Measurements from ENCODE around the gene CDH22. TPM values are rescaled to one million over a fixed set of nuclear protein-coding genes. Genes with fewer than 3 reads are reported as not detected.

CDH22 gene
- total RNA-seq, 1 experiment from 2014 or later: not detected

DNA sequence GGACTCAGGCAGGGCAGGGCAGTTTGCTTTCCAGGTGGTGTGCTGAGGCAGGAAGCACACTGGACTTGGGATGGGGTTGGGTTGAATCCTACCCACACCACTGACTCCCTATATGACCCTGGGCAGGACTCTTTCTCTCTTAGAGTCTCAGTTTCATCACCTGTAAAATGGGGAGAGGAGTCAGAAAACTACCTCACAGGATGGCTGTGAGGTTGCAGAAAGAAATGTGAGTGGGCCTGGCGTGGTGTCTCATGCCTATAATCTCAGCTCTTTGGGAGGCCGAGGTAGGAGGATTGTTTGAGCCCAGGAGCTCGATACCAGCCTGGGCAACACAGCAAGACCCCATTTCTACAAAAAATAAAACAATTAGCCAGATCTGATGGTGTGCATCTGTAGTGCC, 122.9 kb downstream of the CDH22 start:
- in situ Hi-C loops (cut with HindIII; ENCODE audit: low pct_unique_long_range_greater_than_20kb, low sequenced_read_pairs) (no loop called here), intact Hi-C loops (cut with micrococcal nuclease; ENCODE audit: unreplicated experiment) (no loop called here)
- DNase-seq (ENCODE audit: low read depth, low spot score): no peak
- no peak for ATAC-seq
- no peaks in the 10 kb centered on the region for H3K9me3 ChIP-seq (ENCODE audit: control insufficient read depth, insufficient read depth, low read depth, low read length)
- H3K36me3 ChIP-seq (ENCODE audit: control insufficient read depth, insufficient read depth, low read length): no peaks in the 10 kb centered on the region
- H3K27me3 ChIP-seq (ENCODE audit: control insufficient read depth, insufficient read depth, low read length): 0 out of 2 replicates have a peak, but pooled peaks cover 2% of the 10 kb centered on the region
- H3K4me1 ChIP-seq (ENCODE audit: control insufficient read depth, insufficient read depth, low read length): no peaks in the 10 kb centered on the region
- TF ChIP-seq, protein P1, sequence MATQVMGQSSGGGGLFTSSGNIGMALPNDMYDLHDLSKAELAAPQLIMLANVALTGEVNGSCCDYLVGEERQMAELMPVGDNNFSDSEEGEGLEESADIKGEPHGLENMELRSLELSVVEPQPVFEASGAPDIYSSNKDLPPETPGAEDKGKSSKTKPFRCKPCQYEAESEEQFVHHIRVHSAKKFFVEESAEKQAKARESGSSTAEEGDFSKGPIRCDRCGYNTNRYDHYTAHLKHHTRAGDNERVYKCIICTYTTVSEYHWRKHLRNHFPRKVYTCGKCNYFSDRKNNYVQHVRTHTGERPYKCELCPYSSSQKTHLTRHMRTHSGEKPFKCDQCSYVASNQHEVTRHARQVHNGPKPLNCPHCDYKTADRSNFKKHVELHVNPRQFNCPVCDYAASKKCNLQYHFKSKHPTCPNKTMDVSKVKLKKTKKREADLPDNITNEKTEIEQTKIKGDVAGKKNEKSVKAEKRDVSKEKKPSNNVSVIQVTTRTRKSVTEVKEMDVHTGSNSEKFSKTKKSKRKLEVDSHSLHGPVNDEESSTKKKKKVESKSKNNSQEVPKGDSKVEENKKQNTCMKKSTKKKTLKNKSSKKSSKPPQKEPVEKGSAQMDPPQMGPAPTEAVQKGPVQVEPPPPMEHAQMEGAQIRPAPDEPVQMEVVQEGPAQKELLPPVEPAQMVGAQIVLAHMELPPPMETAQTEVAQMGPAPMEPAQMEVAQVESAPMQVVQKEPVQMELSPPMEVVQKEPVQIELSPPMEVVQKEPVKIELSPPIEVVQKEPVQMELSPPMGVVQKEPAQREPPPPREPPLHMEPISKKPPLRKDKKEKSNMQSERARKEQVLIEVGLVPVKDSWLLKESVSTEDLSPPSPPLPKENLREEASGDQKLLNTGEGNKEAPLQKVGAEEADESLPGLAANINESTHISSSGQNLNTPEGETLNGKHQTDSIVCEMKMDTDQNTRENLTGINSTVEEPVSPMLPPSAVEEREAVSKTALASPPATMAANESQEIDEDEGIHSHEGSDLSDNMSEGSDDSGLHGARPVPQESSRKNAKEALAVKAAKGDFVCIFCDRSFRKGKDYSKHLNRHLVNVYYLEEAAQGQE (IDR thresholded peaks at IDR 0.05; ENCODE audit: insufficient read depth in 1 of 2, low read depth in 2 of 2, low read length in 1 of 2): no peak
- TF ChIP-seq TCF7L2 (IDR thresholded peaks at IDR 0.05; ENCODE audit: low read depth, low read length): no peak
- no peak for TF ChIP-seq SIN3A (IDR thresholded peaks at IDR 0.05; ENCODE audit: borderline replicate concordance, insufficient read depth, low read depth, low read length)
- TF ChIP-seq CTCF (IDR thresholded peaks at IDR 0.05): no peak
- no peak for TF ChIP-seq POLR2AphosphoS5 (IDR thresholded peaks at IDR 0.05; ENCODE audit: low read depth, low read length)
- no peak overlapping the region for H3K4me3 ChIP-seq (ENCODE audit: low read depth in 2 of 2, low read length in 2 of 2)
- BruUV-seq (replicated peaks): no TSS peak
- no peak overlapping the region for H3K27ac ChIP-seq (ENCODE audit: low read length)
- ChIA-PET CTCF (no interaction called here), POLR2A (interaction anchor here (0.6 kb wide), 2 partner anchors 63 to 93 kb away, joined by 3 to 5 read pairs; no protein-coding TSS in a partner anchor)

- DNase-seq (ENCODE audit: low read depth, low spot score) (no peak), ATAC-seq (no peak)
- H3K27me3 ChIP-seq (ENCODE audit: control insufficient read depth, insufficient read depth, low read length): 0 out of 2 replicates have a peak, but pooled peaks cover 2% of the 10 kb centered on the region
- TF ChIP-seq SIN3A (IDR thresholded peaks at IDR 0.05; ENCODE audit: borderline replicate concordance, insufficient read depth, low read depth, low read length): no peak
- TF ChIP-seq, protein P1 (IDR thresholded peaks at IDR 0.05; ENCODE audit: insufficient read depth in 1 of 2, low read depth in 2 of 2, low read length in 1 of 2): no peak
- TF ChIP-seq CTCF (IDR thresholded peaks at IDR 0.05): no peak
- no peak for TF ChIP-seq TCF7L2 (IDR thresholded peaks at IDR 0.05; ENCODE audit: low read depth, low read length)
- no peak for TF ChIP-seq POLR2AphosphoS5 (IDR thresholded peaks at IDR 0.05; ENCODE audit: low read depth, low read length)
- in situ Hi-C loops (cut with HindIII; ENCODE audit: low pct_unique_long_range_greater_than_20kb, low sequenced_read_pairs): no loop called here
- H3K27ac ChIP-seq (ENCODE audit: low read length): no peak overlapping the region
- H3K9me3 ChIP-seq (ENCODE audit: control insufficient read depth, insufficient read depth, low read depth, low read length): no peaks in the 10 kb centered on the region
- no TSS peak for BruUV-seq (replicated peaks)
- ChIA-PET POLR2A (no interaction called here), CTCF (interaction anchor here (0.5 kb wide), 1 partner anchor 170 kb away, joined by 4 read pairs; no protein-coding TSS in a partner anchor)
- H3K36me3 ChIP-seq (ENCODE audit: control insufficient read depth, insufficient read depth, low read length): no peaks in the 10 kb centered on the region
- intact Hi-C loops (cut with micrococcal nuclease; ENCODE audit: unreplicated experiment): no loop called here
- H3K4me1 ChIP-seq (ENCODE audit: control insufficient read depth, insufficient read depth, low read length): no peaks in the 10 kb centered on the region
- no peak overlapping the region for H3K4me3 ChIP-seq (ENCODE audit: low read depth in 2 of 2, low read length in 2 of 2)
Measured at GRCh38 chr20:46183768-46184167, 124.5 kb downstream of the CDH22 start.
